ENCODE measurements around the gene SP3.

The SP3 gene

GRCh38 chr2:173952267-173953046 lies 12.7 kb downstream of the SP3 start:
- no peak overlapping the region for H3K4me3 ChIP-seq (replicated peaks; ENCODE audit: low read depth, low read length)
- DNase-seq (ENCODE audit: extremely low read depth, low read depth), result no peak
- TF ChIP-seq CTCF (IDR thresholded peaks at IDR 0.05; ENCODE audit: low read depth, low read length, missing control alignments), result no peak

GRCh38 chr2:173948842-173949241 lies 16.3 kb downstream of the SP3 start:
- TF ChIP-seq CTCF (IDR thresholded peaks at IDR 0.05; ENCODE audit: low read depth, low read length, missing control alignments), result no peak
- H3K4me3 ChIP-seq (replicated peaks; ENCODE audit: low read depth, low read length), result no peak overlapping the region
- no peak for DNase-seq (ENCODE audit: extremely low read depth, low read depth)

GRCh38 chr2:173948198-173948597 lies 17.0 kb downstream of the SP3 start:
- DNase-seq (ENCODE audit: extremely low read depth, low read depth), result no peak
- no peak for TF ChIP-seq CTCF (IDR thresholded peaks at IDR 0.05; ENCODE audit: low read depth, low read length, missing control alignments)
- no peak overlapping the region for H3K4me3 ChIP-seq (replicated peaks; ENCODE audit: low read depth, low read length)

- no peak overlapping the region for H3K4me3 ChIP-seq (replicated peaks; ENCODE audit: low read depth, low read length)
- no peak for DNase-seq (ENCODE audit: extremely low read depth, low read depth)
- no peak for TF ChIP-seq CTCF (IDR thresholded peaks at IDR 0.05; ENCODE audit: low read depth, low read length, missing control alignments)
These were observed 18.0 kb downstream of the SP3 start for GRCh38 chr2:173947131-173947530.

GRCh38 chr2:173943738-173944137 lies 21.4 kb downstream of the SP3 start:
- no peak overlapping the region for H3K4me3 ChIP-seq (replicated peaks; ENCODE audit: low read depth, low read length)
- no peak for TF ChIP-seq CTCF (IDR thresholded peaks at IDR 0.05; ENCODE audit: low read depth, low read length, missing control alignments)
- no peak for DNase-seq (ENCODE audit: extremely low read depth, low read depth)

- TF ChIP-seq CTCF (IDR thresholded peaks at IDR 0.05; ENCODE audit: low read depth, low read length, missing control alignments), result no peak
- no peak for DNase-seq (ENCODE audit: extremely low read depth, low read depth)
- H3K4me3 ChIP-seq (replicated peaks; ENCODE audit: low read depth, low read length), result no peak overlapping the region
These were observed 22.2 kb downstream of the SP3 start for GRCh38 chr2:173942861-173943523.

Data from HFF-Myc (cell line).